Choroid plexus epithelial cell (primary cell): ENCODE data around the gene VPS9D1.

Experiments
- DNase-seq: peaks from one replicate; pipeline ENCODE4 v3.0.0-alpha.2; 2010; ENCODE audit warnings: low read depth
- H3K4me3 ChIP-seq: 2 replicates; pipeline ENCODE4 v1.5.1; 2011; ENCODE audit warnings: low read depth, mild to moderate bottlenecking, control low read depth, low read length, moderate library complexity
- CTCF ChIP-seq: conservative IDR thresholded peaks from 2 replicates; pipeline ENCODE4 v1.5.1; 2011; ENCODE audit warnings: low read depth, mild to moderate bottlenecking, control low read depth, inconsistent platforms, low read length, moderate library complexity

Gene VPS9D1

GRCh38 chr16:89739383-89739782 is 18.7 kb upstream of the VPS9D1 start:
- H3K4me3 ChIP-seq: no peak overlapping the region
- DNase-seq: no peak
- TF ChIP-seq CTCF: no peak

- no peak for TF ChIP-seq CTCF
Measured at GRCh38 chr16:89738538-89739317, 18.0 kb upstream of the VPS9D1 start.

GRCh38 chr16:89738072-89738377 is 17.3 kb upstream of the VPS9D1 start:
- TF ChIP-seq CTCF: no peak
- DNase-seq: no peak
- no peak overlapping the region for H3K4me3 ChIP-seq

More at GRCh38 chr16:89738538-89739317, 18.0 kb upstream of the VPS9D1 start:
- no peak for DNase-seq
- H3K4me3 ChIP-seq: no peak overlapping the region

- no peak for TF ChIP-seq CTCF
- no peak overlapping the region for H3K4me3 ChIP-seq
- DNase-seq: no peak
Measured at GRCh38 chr16:89737341-89738071, 16.8 kb upstream of the VPS9D1 start.

GRCh38 chr16:89736554-89736953 is 15.9 kb upstream of the VPS9D1 start:
- DNase-seq: no peak
- no peak overlapping the region for H3K4me3 ChIP-seq
- TF ChIP-seq CTCF: no peak

GRCh38 chr16:89733792-89734191 is 13.1 kb upstream of the VPS9D1 start:
- no peak for TF ChIP-seq CTCF
- H3K4me3 ChIP-seq: no peak overlapping the region
- no peak for DNase-seq

GRCh38 chr16:89733322-89733721 is 12.6 kb upstream of the VPS9D1 start:
- no peak for DNase-seq
- no peak for TF ChIP-seq CTCF
- H3K4me3 ChIP-seq: no peak overlapping the region
